K562 (cell line): ENCODE results near the gene IGFL1. TPM values are rescaled to one million over a fixed set of nuclear protein-coding genes. Genes with fewer than 3 reads are reported as not detected.
A peak's percentile ranks its signal among the peaks of the same experiment; 100 is the strongest.
"Not testable (repeated sequence)": the region's sequence is repeated elsewhere in the genome, so short reads cannot be mapped to it uniquely, and the experiment has no call there.

ENCODE experiments used
- ATAC-seq: fragments of 200-7000 bp; cut with Tn5 transposase; 3 replicates; pipeline ENCODE4 v1.9.1; 2020; ENCODE audit warnings: moderate library complexity
- BruUV-seq: library from RNA; stranded (reverse); fragments of 400-500 nt; replicated peaks from 2 replicates; lab custom pipeline; 2021; lab: Mats Ljungman, UMichigan
- CTCF ChIA-PET: fragments of 300-600 bp; formaldehyde crosslinking; extraction: SDS; loops from one replicate; lab custom pipeline; 2021; ENCODE audit warnings: low intra/inter-chr PET ratio; lab: Yijun Ruan, JAX
- POLR2A ChIA-PET: fragments of 300-600, 350-650 bp; sonication (Branson Sonifier 250); formaldehyde crosslinking; extraction: SDS; loops from one replicate; lab custom pipeline; 2021; ENCODE audit warnings: antibody characterized with exemption, inconsistent platforms; lab: Yijun Ruan, JAX
- DNase-seq, 4 experiments: peaks; one replicate each; pipeline versions ENCODE4 v3.0.0 to v3.0.0-alpha.2; 2011 to 2018; ENCODE audit warnings: low spot score in 3 of 4, mixed read lengths in 3 of 4; ENCODE audit errors: extremely low read depth in 1 of 4
- FAIRE-seq: peaks from 2 replicates; lab custom pipeline; 2011; peaks lifted over from hg19 to GRCh38; lab: Jason Lieb, UNC
- H2AFZ ChIP-seq: 2 replicates; pipeline ENCODE4 v1.6.0; 2011; ENCODE audit warnings: low read depth, low read length, control low read depth, inconsistent platforms
- H3K27ac ChIP-seq: fragments of 200-600 bp; 3 replicates; pipeline ENCODE4 v1.8.0; 2011; ENCODE audit warnings: low read depth, mild to moderate bottlenecking, control low read depth, inconsistent platforms, low read length, moderate library complexity, mixed read lengths; ENCODE audit errors: extremely low read depth
- H3K27me3 ChIP-seq, 2 experiments: fragments of 300-600 bp in 1 of 2; 2 replicates in 1 of 2; 3 replicates in 1 of 2; pipeline versions ENCODE4 v1.6.0 to v1.8.0; 2011; ENCODE audit warnings: inconsistent platforms in 2 of 2, low read length in 2 of 2, mild to moderate bottlenecking in 1 of 2, mixed read lengths in 1 of 2, moderate library complexity in 1 of 2; ENCODE audit not compliant: control insufficient read depth in 2 of 2, insufficient read depth in 2 of 2
- H3K36me3 ChIP-seq: fragments of 300-600 bp; 3 replicates; pipeline ENCODE4 v1.8.0; 2011; ENCODE audit warnings: mild to moderate bottlenecking, low read length, inconsistent platforms; ENCODE audit not compliant: control insufficient read depth, insufficient read depth
- H3K4me1 ChIP-seq, 2 experiments: fragments of 200-600 bp in 1 of 2; replicated peaks in 1 of 2; 2 replicates in 1 of 2; 3 replicates in 1 of 2; pipeline versions ENCODE4 v1.5.1 to v1.8.0; 2011; ENCODE audit warnings: inconsistent platforms in 2 of 2, low read length in 2 of 2, mild to moderate bottlenecking in 1 of 2, mixed read lengths in 1 of 2, moderate library complexity in 1 of 2; ENCODE audit not compliant: control insufficient read depth in 2 of 2, insufficient read depth in 2 of 2
- H3K4me2 ChIP-seq: 2 replicates; pipeline ENCODE4 v1.6.1; 2011; ENCODE audit warnings: low read length, control low read depth, inconsistent platforms, mixed read lengths; ENCODE audit not compliant: insufficient read depth
- H3K4me3 ChIP-seq: fragments of 200-600 bp; sonication (generic), shearing (Covaris generic); 2 replicates; pipeline ENCODE4 v1.5.1; 2016; ENCODE audit warnings: control low read depth, inconsistent platforms
- H3K79me2 ChIP-seq: fragments of 200-600 bp; 3 replicates; pipeline ENCODE4 v1.8.0; 2011; ENCODE audit warnings: low read length, inconsistent platforms; ENCODE audit not compliant: control insufficient read depth, insufficient read depth
- H3K9ac ChIP-seq, 2 experiments: 2 replicates each; pipeline versions ENCODE4 v1.6.0 to v1.6.1; 2011; ENCODE audit warnings: low read depth in 2 of 2, low read length in 2 of 2, control low read depth in 1 of 2, inconsistent platforms in 1 of 2, mild to moderate bottlenecking in 1 of 2, mixed read lengths in 1 of 2; ENCODE audit not compliant: insufficient read depth in 1 of 2
- H3K9me1 ChIP-seq: one replicate; pipeline ENCODE4 v1.6.0; 2011; ENCODE audit warnings: inconsistent platforms, mild to moderate bottlenecking, low read length, moderate library complexity; ENCODE audit not compliant: control insufficient read depth, insufficient read depth
- H3K9me3 ChIP-seq: replicated peaks from 2 replicates; pipeline ENCODE4 v1.5.1; 2011; ENCODE audit warnings: low read depth, low read length, inconsistent platforms; ENCODE audit not compliant: control insufficient read depth, insufficient read depth
- H4K20me1 ChIP-seq: replicated peaks from 2 replicates; pipeline ENCODE4 v1.6.1; 2011; ENCODE audit warnings: low read length, inconsistent platforms, mixed read lengths; ENCODE audit not compliant: control insufficient read depth, insufficient read depth
- ATF3 ChIP-seq, 2 experiments: fragments of 450-650 bp in 1 of 2; sonication (generic) in 1 of 2; formaldehyde crosslinking in 1 of 2; IDR thresholded peaks in 1 of 2; conservative IDR thresholded peaks in 1 of 2; 2 replicates each; pipeline versions ENCODE4 v1.6.1 to v1.8.1; 2016 to 2023; ENCODE audit warnings: mild to moderate bottlenecking in 2 of 2, moderate library complexity in 2 of 2, inconsistent platforms in 1 of 2, missing genetic modification reagents in 1 of 2
- BHLHE40 ChIP-seq: IDR thresholded peaks from 2 replicates; pipeline ENCODE4 v1.6.1; 2011; ENCODE audit warnings: low read length, improper control_type of control experiment
- CEBPB ChIP-seq: fragments of 450-650 bp; IDR thresholded peaks from 2 replicates; pipeline ENCODE4 v1.6.1; 2016; ENCODE audit warnings: missing genetic modification characterization, missing compliant biosample characterization
- CEBPG ChIP-seq, 3 experiments: fragments of 200-800 bp in 1 of 3; sonication (Bioruptor generic) in 1 of 3; sonication (generic) in 1 of 3; formaldehyde crosslinking in 1 of 3; IDR thresholded peaks in 2 of 3; conservative IDR thresholded peaks in 1 of 3; 2 replicates each; pipeline versions ENCODE4 v1.6.1 to v1.8.0; 2016 to 2022; ENCODE audit warnings: missing compliant biosample characterization in 2 of 3, missing genetic modification characterization in 2 of 3, mild to moderate bottlenecking in 1 of 3, missing genetic modification reagents in 1 of 3
- HES1 ChIP-seq: fragments of 450-650 bp; IDR thresholded peaks from 2 replicates; pipeline ENCODE4 v1.6.1; 2016; ENCODE audit warnings: low read depth, mild to moderate bottlenecking, moderate library complexity
- ID3 ChIP-seq, 2 experiments: fragments of 250-450 bp in 1 of 2; fragments of 450-650 bp in 1 of 2; sonication (Bioruptor Pico) in 1 of 2; IDR thresholded peaks; 2 replicates each; pipeline versions ENCODE4 v1.6.1 to v1.8.0; 2016 to 2021; ENCODE audit warnings: mild to moderate bottlenecking in 2 of 2, moderate library complexity in 2 of 2, missing compliant biosample characterization in 1 of 2, missing genetic modification characterization in 1 of 2
- MLLT1 ChIP-seq, 2 experiments: fragments of 450-650 bp; IDR thresholded peaks; 2 replicates each; pipeline ENCODE4 v1.6.1; 2016
- WGBS: fragments of 100-300 bp; shearing (Covaris generic); methylation state at CpG from one replicate; pipeline ENCODE4 v1.1.6; 2016; ENCODE audit warnings: low coverage, mixed read lengths; ENCODE audit not compliant: insufficient coverage; ENCODE audit errors: missing lambda C conversion rate; 5-methylcytosine and 5-hydroxymethylcytosine counted together
- in situ Hi-C: fragments of 300-500 bp; cut with MboI; formaldehyde crosslinking; loops from 4 replicates; pipeline ENCODE4 v1.15.0; 2018; ENCODE audit warnings: inconsistent platforms, mixed read lengths
- intact Hi-C: fragments of 100-400 bp; cut with micrococcal nuclease; formaldehyde crosslinking; loops from 2 replicates; pipeline ENCODE4 v1.14.2; 2022
- polyA plus RNA-seq, 8 experiments: library from polyadenylated mRNA; depleted of rRNA in 4 of 8; stranded (reverse) in 5 of 8; unstranded in 3 of 8; fragments of >200 nt; fragmentation: Nextera tagmentation in 2 of 8; fragmentation: Illumina TruSeq in 1 of 8; extraction: Ambion mirVana in 2 of 8; extraction: Trizol in 1 of 8; gene quantifications; 2 replicates each; pipeline versions ENCODE4 v1.2.1 to v1.2.3, GENCODE V29; 2011 to 2014; ENCODE audit warnings: inconsistent platforms in 1 of 8, missing spikeins in 1 of 8
- total RNA-seq, 7 experiments: library from RNA; depleted of rRNA in 6 of 7; stranded (reverse); fragments of >200 nt in 6 of 7; fragmentation: Illumina TruSeq in 2 of 7; extraction: Trizol in 2 of 7; gene quantifications; 2 replicates each; pipeline versions ENCODE4 v1.2.1 to v1.2.3, GENCODE V29; 2011 to 2021; ENCODE audit warnings: low replicate concordance in 1 of 7

The IGFL1 gene
- total and polyA plus RNA-seq, 9 of the 15 experiments (the other 6 are each of a cell fraction or from before 2014, with no cell fraction given), result not detected

GRCh38 chr19:46262684-46263296 lies 33.2 kb downstream of the IGFL1 start (continued):
- TF ChIP-seq MLLT1 (IDR thresholded peaks at IDR 0.05), result 0 out of 4 replicates have a peak, but pooled peaks of 1 of the 2 experiments have one; percentile 38
- TF ChIP-seq ID3 (CRISPR knock-in tag; IDR thresholded peaks at IDR 0.05), result not testable (repeated sequence)
- TF ChIP-seq ID3 (tag; IDR thresholded peaks at IDR 0.05), result peak; percentile 76; the same call in 1 of the 2 replicates
- peak; percentile 60; the same call in 1 of the 2 replicates for TF ChIP-seq BHLHE40
- TF ChIP-seq HES1, result peak; percentile 80

GRCh38 chr19:46264801-46265200 lies 35.3 kb downstream of the IGFL1 start:
- not testable (repeated sequence) for H3K4me3 ChIP-seq; H2AFZ ChIP-seq; H3K79me2 ChIP-seq; H3K4me2 ChIP-seq; TF ChIP-seq ATF3 (CRISPR knock-in tag; conservative IDR thresholded peaks at IDR 0.05); CEBPG (CRISPR knock-in tag; IDR thresholded peaks at IDR 0.05)
- H3K27me3 ChIP-seq, result peaks cover 8 to 19% of the 10 kb centered on the region in 2 experiments
- POLR2A ChIA-PET, result interaction anchor here (1.0 to 1.1 kb wide), 2 partner anchors 8 to 236 kb away, joined by 3 to 5 read pairs; no protein-coding TSS in a partner anchor
- TF ChIP-seq CEBPB (peak; percentile 43; the same call in 1 of the 2 replicates), ATF3 (IDR thresholded peaks at IDR 0.05) (peak; percentile 29; the same call in 1 of the 2 replicates), CEBPG (tag; conservative IDR thresholded peaks at IDR 0.05 in 1 of 2, IDR thresholded peaks at IDR 0.05 in 1 of 2) (peak in 1 of 2 experiments; percentile 32; a peak in 1 of 4 replicates)
- TF ChIP-seq, all 486 proteins: peak for 3; not testable (repeated sequence) for 483
- WGBS, result 24% methylated on average over 5 of the region's 5 CpGs
- intact Hi-C loops, result loop anchor here (1.0 kb wide), 2 partner anchors 188 to 236 kb away; no protein-coding TSS in a partner anchor
- not testable (repeated sequence) for DNase-seq, H3K9ac ChIP-seq, FAIRE-seq, BruUV-seq, H3K36me3 ChIP-seq, H3K9me1 ChIP-seq, H3K4me1 ChIP-seq, H3K9me3 ChIP-seq, ATAC-seq, H4K20me1 ChIP-seq, H3K27ac ChIP-seq
- CTCF ChIA-PET, result interaction anchor here (0.6 to 4.2 kb wide), 8 partner anchors 15 to 443 kb away, joined by 3 to 115 read pairs (median 4); no protein-coding TSS in a partner anchor
- in situ Hi-C loops, result loop anchor here (5.0 to 10.0 kb wide), 3 partner anchors 182 to 350 kb away; partner anchors contain the start of gene NANOS2
